ENCODE data around the gene AOPEP.

AOPEP gene

DNA sequence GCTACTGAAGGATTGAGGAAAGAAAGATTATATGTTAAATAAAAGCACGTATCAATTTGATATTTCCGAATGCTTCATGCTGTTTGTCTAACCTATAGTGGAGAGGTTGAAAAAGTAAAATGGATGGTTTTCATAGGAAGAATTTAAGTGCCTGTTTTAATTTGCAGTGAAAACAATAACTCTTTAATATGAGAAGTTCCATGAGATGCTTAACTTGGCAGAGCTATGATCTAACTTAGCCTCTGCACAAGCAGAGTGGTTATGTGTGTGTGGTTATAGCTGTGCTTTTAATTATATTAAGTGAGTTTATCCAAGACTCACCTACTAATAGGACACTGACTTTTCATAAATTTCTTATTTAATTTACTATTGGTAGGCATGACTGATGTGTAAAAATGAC, 57.4 kb downstream of the AOPEP start:
- TF ChIP-seq, protein P1, sequence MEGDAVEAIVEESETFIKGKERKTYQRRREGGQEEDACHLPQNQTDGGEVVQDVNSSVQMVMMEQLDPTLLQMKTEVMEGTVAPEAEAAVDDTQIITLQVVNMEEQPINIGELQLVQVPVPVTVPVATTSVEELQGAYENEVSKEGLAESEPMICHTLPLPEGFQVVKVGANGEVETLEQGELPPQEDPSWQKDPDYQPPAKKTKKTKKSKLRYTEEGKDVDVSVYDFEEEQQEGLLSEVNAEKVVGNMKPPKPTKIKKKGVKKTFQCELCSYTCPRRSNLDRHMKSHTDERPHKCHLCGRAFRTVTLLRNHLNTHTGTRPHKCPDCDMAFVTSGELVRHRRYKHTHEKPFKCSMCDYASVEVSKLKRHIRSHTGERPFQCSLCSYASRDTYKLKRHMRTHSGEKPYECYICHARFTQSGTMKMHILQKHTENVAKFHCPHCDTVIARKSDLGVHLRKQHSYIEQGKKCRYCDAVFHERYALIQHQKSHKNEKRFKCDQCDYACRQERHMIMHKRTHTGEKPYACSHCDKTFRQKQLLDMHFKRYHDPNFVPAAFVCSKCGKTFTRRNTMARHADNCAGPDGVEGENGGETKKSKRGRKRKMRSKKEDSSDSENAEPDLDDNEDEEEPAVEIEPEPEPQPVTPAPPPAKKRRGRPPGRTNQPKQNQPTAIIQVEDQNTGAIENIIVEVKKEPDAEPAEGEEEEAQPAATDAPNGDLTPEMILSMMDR (IDR thresholded peaks at IDR 0.05; ENCODE audit: low read depth, low read length): no peak
- DNase-seq (ENCODE audit: extremely low read depth, low read depth): no peak

DNA sequence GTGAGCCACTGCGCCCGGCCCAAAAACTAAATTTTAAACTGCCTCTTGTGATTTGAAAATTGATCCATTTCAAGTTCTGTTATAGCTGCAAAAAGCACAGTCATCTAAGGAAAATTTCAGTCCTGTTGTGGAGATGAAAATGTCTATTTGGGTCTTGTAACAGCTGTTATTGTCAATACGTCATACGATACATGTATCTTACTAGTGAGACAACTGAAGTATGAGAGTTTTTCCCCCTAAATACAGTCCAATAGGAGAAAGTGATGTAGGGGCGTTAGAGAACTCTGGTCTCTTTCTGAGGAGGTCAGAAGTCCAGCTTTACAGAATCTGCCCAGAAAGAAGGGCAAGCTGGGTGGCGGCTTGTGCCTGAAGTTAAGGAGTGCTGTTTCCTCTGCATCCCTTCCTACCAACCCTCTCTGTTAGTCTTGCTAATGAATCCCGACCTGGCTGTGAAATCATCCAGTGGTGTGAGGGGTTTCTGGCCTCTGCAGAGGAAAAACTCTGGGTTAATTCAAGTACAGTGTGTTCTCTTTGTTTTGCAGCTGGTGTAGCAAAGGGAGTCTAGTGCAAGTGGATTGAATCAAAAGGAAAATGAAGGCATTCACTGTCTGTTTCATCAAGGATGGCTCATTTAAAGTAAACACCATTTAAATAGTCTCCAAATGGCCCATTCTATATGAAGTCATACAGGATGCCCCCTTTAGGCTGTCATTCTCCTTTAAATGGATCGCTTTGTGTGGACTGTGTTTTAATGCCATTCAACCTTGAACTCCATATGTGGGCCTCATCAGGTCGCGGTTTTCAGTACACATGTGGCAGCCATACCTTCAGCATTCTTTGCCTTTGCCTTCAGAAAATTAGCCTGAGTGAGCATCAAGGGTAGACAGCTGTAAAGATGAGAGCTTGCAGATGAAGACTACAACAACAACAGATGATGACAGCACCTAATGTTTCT, 59.0 kb downstream of the AOPEP start:
- DNase-seq (ENCODE audit: extremely low read depth, low read depth): no peak
- TF ChIP-seq, protein P1 (IDR thresholded peaks at IDR 0.05; ENCODE audit: low read depth, low read length): no peak

DNA sequence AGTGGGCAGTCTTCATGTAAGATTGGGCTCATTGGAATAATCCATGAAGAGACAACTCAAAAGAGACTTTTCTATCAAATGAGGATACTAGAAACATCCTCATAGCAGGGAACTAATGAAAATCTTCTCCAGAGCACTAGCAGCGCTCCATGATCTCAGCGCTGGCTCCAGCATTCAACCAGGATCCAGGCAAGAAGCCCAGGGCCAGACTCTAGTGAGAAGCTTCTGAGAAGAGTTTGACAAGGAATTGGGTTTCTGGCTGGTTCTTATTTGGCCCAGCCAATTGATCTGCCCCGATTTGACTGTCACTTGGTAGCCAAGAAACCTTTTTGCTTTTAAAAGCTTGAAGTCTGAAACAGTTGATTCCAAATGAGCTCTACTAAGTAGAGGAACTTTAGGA, 60.1 kb downstream of the AOPEP start:
- TF ChIP-seq, protein P1 (IDR thresholded peaks at IDR 0.05; ENCODE audit: low read depth, low read length): no peak
- DNase-seq (ENCODE audit: extremely low read depth, low read depth): no peak

DNA sequence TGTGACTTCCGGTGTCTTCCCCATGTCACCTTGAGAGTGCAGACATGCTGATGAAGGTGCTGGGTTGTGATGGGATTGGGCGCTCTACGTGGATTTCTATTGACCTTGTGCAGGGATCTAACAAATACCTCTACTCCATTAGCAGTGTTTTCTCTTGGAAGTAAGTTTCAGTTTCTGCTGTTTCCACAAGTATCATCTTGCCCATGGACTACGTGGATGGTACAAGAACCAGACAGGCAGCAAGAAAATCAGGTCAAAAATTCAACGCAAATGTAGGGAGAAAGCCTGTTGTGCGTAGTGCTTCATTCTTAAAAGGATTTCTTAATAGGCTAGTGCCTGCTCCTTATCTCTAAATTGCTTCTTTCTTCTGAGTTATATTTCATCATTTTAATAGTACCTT, 60.8 kb downstream of the AOPEP start:
- DNase-seq (ENCODE audit: extremely low read depth, low read depth): no peak
- TF ChIP-seq, protein P1 (IDR thresholded peaks at IDR 0.05; ENCODE audit: low read depth, low read length): no peak

DNA sequence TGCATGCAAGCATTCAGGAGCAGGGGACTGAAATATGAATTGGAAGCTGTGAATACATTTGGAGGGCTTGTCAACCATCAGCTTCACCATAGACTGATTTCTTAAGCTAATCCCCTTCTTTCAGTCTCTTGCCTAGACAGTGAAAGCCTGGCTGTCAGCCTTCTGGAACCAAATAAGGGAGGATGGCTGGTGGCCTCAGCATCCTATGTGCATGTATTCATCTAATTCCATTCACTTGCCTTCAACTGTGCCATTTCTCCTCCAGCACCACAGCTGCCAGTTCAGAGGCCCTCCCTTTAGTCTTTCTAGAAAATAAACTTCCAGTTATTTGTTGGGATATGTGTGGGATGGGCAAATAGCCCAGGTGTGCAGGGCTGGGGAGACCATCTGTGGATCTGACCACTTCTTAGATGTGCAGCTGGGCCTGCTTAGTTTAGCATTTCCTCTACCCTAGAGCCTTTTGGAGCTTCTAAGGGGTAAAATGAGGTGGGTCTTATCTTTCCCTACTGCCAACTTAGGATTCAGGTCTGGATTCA, 62.1 kb downstream of the AOPEP start:
- DNase-seq (ENCODE audit: extremely low read depth, low read depth): no peak
- TF ChIP-seq, protein P1 (IDR thresholded peaks at IDR 0.05; ENCODE audit: low read depth, low read length): no peak

DNA sequence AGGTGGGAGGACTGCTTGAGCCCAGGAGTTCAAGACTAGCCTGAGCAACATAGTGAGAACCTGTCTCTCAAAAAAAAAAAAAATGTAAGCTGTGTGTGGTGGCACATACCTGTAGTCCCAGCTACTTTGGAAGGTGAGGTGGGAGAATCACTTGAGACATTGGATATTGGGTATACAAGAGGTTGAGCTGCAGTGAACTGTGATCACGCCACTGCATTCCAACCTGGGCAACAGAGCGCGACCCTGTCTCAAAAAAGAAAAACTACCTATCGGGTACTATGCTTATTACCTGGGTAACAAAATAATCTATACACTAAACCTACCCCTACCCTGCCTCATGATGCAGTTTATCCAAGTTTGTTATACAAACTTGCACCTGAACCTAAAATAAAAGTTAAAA, 64.9 kb downstream of the AOPEP start:
- TF ChIP-seq, protein P1 (IDR thresholded peaks at IDR 0.05; ENCODE audit: low read depth, low read length): no peak
- no peak for DNase-seq (ENCODE audit: extremely low read depth, low read depth)

DNA sequence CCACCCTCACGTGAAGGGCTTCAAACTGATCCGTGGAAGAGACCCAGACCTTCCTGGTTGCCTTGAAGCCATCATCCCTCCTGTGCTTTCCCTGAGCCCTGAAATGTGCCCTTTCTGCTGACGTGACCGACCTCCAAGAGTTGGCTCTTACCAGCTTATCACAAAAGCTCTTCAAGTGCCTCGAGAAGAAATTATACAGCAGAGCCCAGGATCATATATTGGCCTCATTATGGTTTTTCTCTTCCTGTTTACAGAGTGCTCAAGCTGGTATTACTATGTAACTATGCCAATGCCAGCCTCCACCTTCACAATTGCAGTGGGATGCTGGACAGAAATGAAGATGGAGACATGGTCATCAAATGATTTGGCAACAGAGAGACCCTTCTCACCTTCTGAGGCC, 66.0 kb downstream of the AOPEP start:
- no peak for DNase-seq (ENCODE audit: extremely low read depth, low read depth)
- TF ChIP-seq, protein P1 (IDR thresholded peaks at IDR 0.05; ENCODE audit: low read depth, low read length): no peak
